HL-60 (cell line): ENCODE measurements around the gene THNSL1.
"Not testable (repeated sequence)": the region's sequence is repeated elsewhere in the genome, so short reads cannot be mapped to it uniquely, and the experiment has no call there.

Experiments
- DNase-seq, 2 experiments: peaks; one replicate each; pipeline ENCODE4 v3.0.0-alpha.2; 2010 to 2020; ENCODE audit warnings: low read depth in 1 of 2, low spot score in 1 of 2
- H3K27ac ChIP-seq: fragments of 250-450 bp; sonication (Bioruptor Pico); replicated peaks from 2 replicates; pipeline ENCODE4 v1.5.1; 2020; ENCODE audit warnings: mild to moderate bottlenecking, moderate library complexity
- H3K27me3 ChIP-seq: fragments of 250-450 bp; sonication (Bioruptor Pico); 2 replicates; pipeline ENCODE4 v1.5.1; 2021; ENCODE audit warnings: mild to moderate bottlenecking, moderate library complexity; ENCODE audit not compliant: insufficient read depth, poor library complexity, severe bottlenecking
- H3K4me3 ChIP-seq: replicated peaks from 2 replicates; pipeline ENCODE4 v1.5.1; 2011; ENCODE audit warnings: mild to moderate bottlenecking, control low read depth, low read length; ENCODE audit not compliant: insufficient read depth
- CTCF ChIP-seq: IDR thresholded peaks from one replicate; pipeline ENCODE4 v1.5.1; 2011; ENCODE audit warnings: low read length, control low read depth, inconsistent platforms; ENCODE audit not compliant: insufficient read depth
- GABPA ChIP-seq: IDR thresholded peaks from 2 replicates; pipeline ENCODE4 v1.6.1; 2012; ENCODE audit warnings: low read depth
- POLR2AphosphoS5 ChIP-seq: IDR thresholded peaks from 2 replicates; pipeline ENCODE4 v1.6.1; 2012; ENCODE audit warnings: low read depth
- REST ChIP-seq: IDR thresholded peaks from 2 replicates; pipeline ENCODE4 v1.6.1; 2012; ENCODE audit warnings: low read depth; ENCODE audit not compliant: insufficient replicate concordance
- SPI1 ChIP-seq: IDR thresholded peaks from 2 replicates; pipeline ENCODE4 v1.6.1; 2012; ENCODE audit warnings: low read depth, mild to moderate bottlenecking, borderline replicate concordance
- long read RNA-seq: library from polyadenylated mRNA; unstranded; transcript quantifications from one replicate; pipeline ENCODE4 v2.0.0, GENCODE V29; 2020

Gene THNSL1
- long read RNA-seq, partial matches to known transcripts, result 0 of 1 reads
- long read RNA-seq, other reads (novel, unspliced or antisense), result 1 of 1 reads

- no peak within 1 kb of the TSS for H3K4me3 ChIP-seq
- peak in 1 of 2 experiments; percentile 24 for DNase-seq
- TF ChIP-seq POLR2AphosphoS5, result no peak
- no peak for TF ChIP-seq CTCF
- TF ChIP-seq REST, result no peak
- no peak for TF ChIP-seq GABPA
- no peak for TF ChIP-seq SPI1
- H3K27ac ChIP-seq, result no peak within 1 kb of the TSS
- H3K27me3 ChIP-seq, result no peaks in the 10 kb centered on the region
Observed at GRCh38 chr10:25016376-25017153, at the start of gene THNSL1. TSS of gene THNSL1 (plus strand) at chr10:25016612. CDS start at chr10:25023224, 6,612 bp downstream.

GRCh38 chr10:24966962-24967481, 49.4 kb upstream of the THNSL1 start:
- TF ChIP-seq CTCF, result no peak
- TF ChIP-seq GABPA, result no peak
- TF ChIP-seq POLR2AphosphoS5, result no peak
- TF ChIP-seq REST, result no peak
- no peak for TF ChIP-seq SPI1
- no peak overlapping the region for H3K4me3 ChIP-seq
- DNase-seq, result no peak
- H3K27me3 ChIP-seq, result no peaks in the 10 kb centered on the region
- H3K27ac ChIP-seq, result no peak overlapping the region

GRCh38 chr10:24968349-24968748, 48.1 kb upstream of the THNSL1 start:
- no peak overlapping the region for H3K27ac ChIP-seq
- no peak for DNase-seq
- H3K4me3 ChIP-seq, result no peak overlapping the region
- no peak for TF ChIP-seq GABPA
- TF ChIP-seq CTCF, result no peak
- TF ChIP-seq REST, result no peak
- TF ChIP-seq SPI1, result no peak
- TF ChIP-seq POLR2AphosphoS5, result no peak
- H3K27me3 ChIP-seq, result no peaks in the 10 kb centered on the region

DNA sequence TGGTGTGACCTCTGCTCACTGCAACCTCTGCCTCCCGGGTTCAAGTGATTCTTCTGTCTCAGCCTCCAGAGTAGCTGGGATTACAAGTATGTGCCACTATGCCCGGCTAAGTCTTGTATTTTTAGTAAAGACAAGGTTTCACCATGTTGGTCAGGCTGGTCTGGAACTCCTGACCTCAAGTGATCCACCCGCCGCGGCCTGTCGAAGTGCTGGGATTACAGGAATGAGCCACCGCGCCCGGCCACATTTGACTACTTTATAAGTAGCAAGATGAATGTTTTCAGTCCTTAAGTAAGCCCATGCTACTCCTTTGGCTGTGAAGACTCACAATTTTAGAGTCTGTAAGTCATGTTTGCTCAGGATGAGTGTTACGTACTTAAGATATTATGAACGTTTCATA, 47.5 kb upstream of the THNSL1 start:
- not testable (repeated sequence) for H3K4me3 ChIP-seq, DNase-seq, H3K27ac ChIP-seq, H3K27me3 ChIP-seq
